ENCODE measurements around the gene KCNIP3.

Gene KCNIP3

GRCh38 chr2:95329401-95329800 is 32.3 kb downstream of the KCNIP3 start:
- no peak for DNase-seq (ENCODE audit: low spot score in 2 of 2)
- Histone ChIP-seq H3K4me3 (no peak overlapping the region), H3K4me1 (no peaks in the 10 kb centered on the region), H3K36me3 (replicated peaks) (no peaks in the 10 kb centered on the region), H3K27me3 (ENCODE audit: low read depth) (no peaks in the 10 kb centered on the region), H3K9me3 (no peaks in the 10 kb centered on the region)
- in situ Hi-C loops (cut with MboI; ENCODE audit: low sequenced_read_pairs) = no loop called here

GRCh38 chr2:95329891-95330793 is 33.0 kb downstream of the KCNIP3 start:
- no peak for DNase-seq (ENCODE audit: low spot score in 2 of 2)
- in situ Hi-C loops (cut with MboI; ENCODE audit: low sequenced_read_pairs) = no loop called here
- Histone ChIP-seq H3K4me3 (no peak overlapping the region), H3K4me1 (no peaks in the 10 kb centered on the region), H3K27me3 (ENCODE audit: low read depth) (no peaks in the 10 kb centered on the region), H3K9me3 (no peaks in the 10 kb centered on the region), H3K36me3 (replicated peaks) (no peaks in the 10 kb centered on the region)

- DNase-seq (ENCODE audit: low spot score in 2 of 2) = no peak
- in situ Hi-C loops (cut with MboI; ENCODE audit: low sequenced_read_pairs) = no loop called here
- no peak overlapping the region for H3K4me3 ChIP-seq
These were observed 33.7 kb downstream of the KCNIP3 start for GRCh38 chr2:95330794-95331338.

GRCh38 chr2:95331606-95332005 is 34.5 kb downstream of the KCNIP3 start:
- in situ Hi-C loops (cut with MboI; ENCODE audit: low sequenced_read_pairs) = no loop called here
- Histone ChIP-seq H3K4me3 (no peak overlapping the region), H3K27me3 (ENCODE audit: low read depth) (no peaks in the 10 kb centered on the region), H3K36me3 (replicated peaks) (no peaks in the 10 kb centered on the region), H3K4me1 (no peaks in the 10 kb centered on the region), H3K9me3 (no peaks in the 10 kb centered on the region)
- DNase-seq (ENCODE audit: low spot score in 2 of 2) = no peak

More at GRCh38 chr2:95330794-95331338, 33.7 kb downstream of the KCNIP3 start:
- Histone ChIP-seq H3K9me3 (no peaks in the 10 kb centered on the region), H3K27me3 (ENCODE audit: low read depth) (no peaks in the 10 kb centered on the region), H3K36me3 (replicated peaks) (no peaks in the 10 kb centered on the region), H3K4me1 (no peaks in the 10 kb centered on the region)

GRCh38 chr2:95332036-95332435 is 34.9 kb downstream of the KCNIP3 start:
- no peaks in the 10 kb centered on the region for H3K9me3 ChIP-seq
- H3K36me3 ChIP-seq (replicated peaks) = no peaks in the 10 kb centered on the region
- no peaks in the 10 kb centered on the region for H3K4me1 ChIP-seq

GRCh38 chr2:95333056-95333455 is 35.9 kb downstream of the KCNIP3 start:
- Histone ChIP-seq H3K36me3 (replicated peaks) (no peaks in the 10 kb centered on the region), H3K27me3 (ENCODE audit: low read depth) (no peaks in the 10 kb centered on the region), H3K4me3 (no peak overlapping the region), H3K4me1 (no peaks in the 10 kb centered on the region), H3K9me3 (no peaks in the 10 kb centered on the region)
- in situ Hi-C loops (cut with MboI; ENCODE audit: low sequenced_read_pairs) = no loop called here
- DNase-seq (ENCODE audit: low spot score in 2 of 2) = no peak

More at GRCh38 chr2:95332036-95332435, 34.9 kb downstream of the KCNIP3 start:
- no peaks in the 10 kb centered on the region for H3K27me3 ChIP-seq (ENCODE audit: low read depth)
- DNase-seq (ENCODE audit: low spot score in 2 of 2) = no peak
- H3K4me3 ChIP-seq = no peak overlapping the region
- in situ Hi-C loops (cut with MboI; ENCODE audit: low sequenced_read_pairs) = no loop called here

GRCh38 chr2:95333888-95334338 is 36.8 kb downstream of the KCNIP3 start:
- no peak for DNase-seq (ENCODE audit: low spot score in 2 of 2)
- no peaks in the 10 kb centered on the region for H3K4me1 ChIP-seq
- H3K36me3 ChIP-seq (replicated peaks) = no peaks in the 10 kb centered on the region
- no peaks in the 10 kb centered on the region for H3K9me3 ChIP-seq
- H3K4me3 ChIP-seq = no peak overlapping the region
- H3K27me3 ChIP-seq (ENCODE audit: low read depth) = no peaks in the 10 kb centered on the region
- in situ Hi-C loops (cut with MboI; ENCODE audit: low sequenced_read_pairs) = no loop called here

- no peaks in the 10 kb centered on the region for H3K9me3 ChIP-seq
- no peak for DNase-seq (ENCODE audit: low spot score in 2 of 2)
- H3K4me3 ChIP-seq = no peak overlapping the region
- no peaks in the 10 kb centered on the region for H3K36me3 ChIP-seq (replicated peaks)
- H3K4me1 ChIP-seq = no peaks in the 10 kb centered on the region
- no peaks in the 10 kb centered on the region for H3K27me3 ChIP-seq (ENCODE audit: low read depth)
- in situ Hi-C loops (cut with MboI; ENCODE audit: low sequenced_read_pairs) = no loop called here
These were observed 37.9 kb downstream of the KCNIP3 start for GRCh38 chr2:95334916-95335641.

- no peaks in the 10 kb centered on the region for H3K36me3 ChIP-seq (replicated peaks)
- no peaks in the 10 kb centered on the region for H3K27me3 ChIP-seq (ENCODE audit: low read depth)
- no peaks in the 10 kb centered on the region for H3K9me3 ChIP-seq
- DNase-seq (ENCODE audit: low spot score in 2 of 2) = no peak
- H3K4me3 ChIP-seq = no peak overlapping the region
- in situ Hi-C loops (cut with MboI; ENCODE audit: low sequenced_read_pairs) = no loop called here
- no peaks in the 10 kb centered on the region for H3K4me1 ChIP-seq
These were observed 39.3 kb downstream of the KCNIP3 start for GRCh38 chr2:95336406-95336805.

- Histone ChIP-seq H3K9me3 (no peaks in the 10 kb centered on the region), H3K4me3 (no peak overlapping the region), H3K27me3 (ENCODE audit: low read depth) (no peaks in the 10 kb centered on the region), H3K4me1 (no peaks in the 10 kb centered on the region), H3K36me3 (replicated peaks) (no peaks in the 10 kb centered on the region)
- no peak for DNase-seq (ENCODE audit: low spot score in 2 of 2)
- in situ Hi-C loops (cut with MboI; ENCODE audit: low sequenced_read_pairs) = no loop called here
These were observed 40.7 kb downstream of the KCNIP3 start for GRCh38 chr2:95337829-95338228.

GRCh38 chr2:95342556-95343320 is 45.6 kb downstream of the KCNIP3 start:
- no peak for DNase-seq (ENCODE audit: low spot score in 2 of 2)
- no peak overlapping the region for H3K4me3 ChIP-seq
- H3K4me1 ChIP-seq = no peaks in the 10 kb centered on the region
- H3K36me3 ChIP-seq (replicated peaks) = no peaks in the 10 kb centered on the region
- no peaks in the 10 kb centered on the region for H3K27me3 ChIP-seq (ENCODE audit: low read depth)
- H3K9me3 ChIP-seq = no peaks in the 10 kb centered on the region
- in situ Hi-C loops (cut with MboI; ENCODE audit: low sequenced_read_pairs) = no loop called here

GRCh38 chr2:95343429-95344214 is 46.5 kb downstream of the KCNIP3 start:
- H3K9me3 ChIP-seq = no peaks in the 10 kb centered on the region
- H3K4me1 ChIP-seq = no peaks in the 10 kb centered on the region
- H3K4me3 ChIP-seq = no peak overlapping the region
- in situ Hi-C loops (cut with MboI; ENCODE audit: low sequenced_read_pairs) = no loop called here
- no peaks in the 10 kb centered on the region for H3K36me3 ChIP-seq (replicated peaks)
- no peaks in the 10 kb centered on the region for H3K27me3 ChIP-seq (ENCODE audit: low read depth)
- peak in 1 of 2 experiments; percentile 1 for DNase-seq (ENCODE audit: low spot score in 2 of 2)

GRCh38 chr2:95344215-95344583 is 47.1 kb downstream of the KCNIP3 start:
- no peaks in the 10 kb centered on the region for H3K27me3 ChIP-seq (ENCODE audit: low read depth)
- in situ Hi-C loops (cut with MboI; ENCODE audit: low sequenced_read_pairs) = no loop called here

More at GRCh38 chr2:95344215-95344583, 47.1 kb downstream of the KCNIP3 start:
- H3K4me1 ChIP-seq = no peaks in the 10 kb centered on the region
- no peak for DNase-seq (ENCODE audit: low spot score in 2 of 2)
- no peak overlapping the region for H3K4me3 ChIP-seq
- H3K36me3 ChIP-seq (replicated peaks) = no peaks in the 10 kb centered on the region
- H3K9me3 ChIP-seq = no peaks in the 10 kb centered on the region
